ENCODE results near the gene CAMK1D.

CAMK1D gene

DNA sequence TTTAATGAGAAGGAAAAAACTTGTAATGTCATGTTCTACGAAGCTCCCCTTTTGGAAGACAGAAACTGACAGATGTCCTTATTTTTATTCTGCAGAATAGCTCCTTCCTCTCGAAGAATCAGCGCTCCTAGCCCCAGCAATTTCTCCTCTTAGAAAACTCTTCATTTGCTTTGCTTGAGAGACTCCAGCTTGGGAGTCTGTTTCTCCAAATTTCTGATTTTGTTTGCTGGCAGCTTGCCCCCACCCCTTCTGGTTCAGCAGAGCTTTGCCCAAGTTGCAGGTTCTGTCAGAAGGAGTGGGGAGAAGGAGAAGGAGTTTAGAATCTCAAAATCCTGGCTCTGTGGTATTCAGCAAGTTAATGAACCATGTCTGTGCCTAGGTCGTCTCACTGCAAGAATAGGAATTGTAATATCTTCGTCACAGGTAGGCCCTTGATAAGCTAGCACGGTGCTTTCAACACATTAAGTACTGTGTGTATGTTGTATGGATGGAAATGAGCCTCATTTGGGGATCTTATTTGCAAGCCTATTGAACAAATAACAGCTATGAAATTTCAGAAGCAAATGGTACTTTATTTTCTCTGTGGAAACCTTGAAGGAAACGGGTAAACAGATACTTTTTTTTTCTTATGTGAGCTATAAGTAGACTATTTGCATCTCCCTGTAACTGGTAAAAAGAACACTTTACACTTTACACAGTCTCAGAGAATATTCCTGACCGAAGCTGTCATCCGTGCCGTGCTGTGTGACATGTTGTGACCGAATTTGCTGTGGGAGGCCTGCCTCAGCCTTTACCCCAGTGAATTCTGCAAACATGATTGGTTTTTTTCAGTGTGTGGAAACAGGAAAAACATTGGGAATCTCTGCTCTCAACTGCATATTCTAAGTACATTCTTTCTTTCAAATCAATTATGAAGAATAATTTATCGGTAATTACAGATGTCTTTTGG lies 290.9 kb downstream of the CAMK1D start:
- no peak for TF ChIP-seq GATA2 (IDR thresholded peaks at IDR 0.05; ENCODE audit: low read depth, low read length)
- TF ChIP-seq GATA3 (IDR thresholded peaks at IDR 0.05; ENCODE audit: low read depth, low read length): no peak

DNA sequence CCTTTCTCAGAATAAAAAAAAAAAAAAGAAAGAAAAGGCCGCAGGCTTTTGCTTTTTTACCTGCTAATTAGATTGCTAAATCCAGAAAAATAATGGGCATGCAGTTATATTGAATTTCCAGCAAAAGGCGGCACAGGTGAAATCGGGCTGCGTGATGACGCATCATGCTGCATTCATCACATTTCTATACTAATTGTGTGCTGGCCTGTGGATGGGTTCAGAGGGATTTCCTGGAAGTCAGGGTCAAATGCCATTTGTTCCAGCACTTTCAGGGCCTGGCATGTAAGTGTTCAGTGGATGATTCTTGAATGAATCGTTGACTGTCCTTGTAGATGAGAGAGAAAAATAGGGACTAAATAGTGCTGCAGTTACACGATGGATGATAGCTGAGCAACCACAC lies 292.7 kb downstream of the CAMK1D start:
- TF ChIP-seq GATA3 (IDR thresholded peaks at IDR 0.05; ENCODE audit: low read depth, low read length): no peak
- no peak for TF ChIP-seq GATA2 (IDR thresholded peaks at IDR 0.05; ENCODE audit: low read depth, low read length)

DNA sequence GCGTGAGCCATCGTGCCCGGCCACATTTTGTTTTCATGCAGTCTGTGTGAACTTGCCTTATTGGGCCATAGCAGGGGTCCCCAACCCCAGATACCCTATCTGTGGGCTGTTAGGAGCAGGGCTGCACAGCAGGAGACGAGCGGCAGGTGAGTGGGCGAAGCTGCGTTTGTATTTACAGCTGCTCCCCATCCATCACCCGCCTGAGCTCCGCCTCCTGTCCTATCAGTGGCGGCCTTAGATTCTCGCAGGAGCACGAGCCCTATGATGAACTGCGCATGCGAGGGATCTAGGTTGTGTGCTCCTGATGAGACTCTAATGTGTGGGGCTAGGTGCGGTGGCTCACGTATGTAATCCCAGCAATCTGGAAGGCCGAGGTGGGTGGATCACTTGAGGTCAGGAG lies 293.9 kb downstream of the CAMK1D start:
- TF ChIP-seq GATA3 (IDR thresholded peaks at IDR 0.05; ENCODE audit: low read depth, low read length): no peak
- TF ChIP-seq GATA2 (IDR thresholded peaks at IDR 0.05; ENCODE audit: low read depth, low read length): no peak

DNA sequence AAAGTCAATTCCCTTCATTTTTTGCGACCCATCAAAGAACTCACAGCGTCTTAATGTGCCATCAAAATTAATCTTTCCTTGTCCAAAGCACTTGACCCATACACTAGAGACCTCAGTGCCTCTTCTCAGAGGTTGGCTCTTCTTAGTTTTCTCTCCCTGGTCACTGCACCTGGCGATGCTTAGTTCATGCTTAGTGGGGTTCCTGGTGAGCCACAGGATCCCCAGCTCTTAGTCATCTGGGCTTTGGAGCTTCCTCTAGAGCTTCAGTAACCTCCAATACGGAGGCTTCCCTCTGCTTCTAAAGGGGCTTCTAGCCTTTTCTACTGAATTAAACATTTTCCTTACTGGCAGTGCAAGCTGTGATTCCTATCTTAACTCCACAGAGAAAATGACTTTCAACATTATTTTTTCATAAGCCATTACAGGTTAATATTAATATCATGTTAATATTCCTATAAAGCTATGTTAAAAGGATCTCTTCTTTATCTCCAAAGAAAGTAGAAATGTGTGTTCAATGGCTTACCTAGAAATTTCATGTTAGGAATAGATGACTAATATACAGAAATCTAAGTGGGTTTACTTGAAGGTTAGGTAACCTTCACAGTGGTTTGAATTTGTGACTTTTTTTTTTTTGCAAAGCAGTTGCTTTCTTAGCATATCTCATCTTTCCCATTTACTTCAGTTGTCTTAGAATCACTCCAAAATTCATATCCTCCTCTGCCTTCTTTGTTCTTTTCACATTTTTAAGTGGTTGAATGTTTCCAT lies 295.2 kb downstream of the CAMK1D start:
- TF ChIP-seq GATA3 (IDR thresholded peaks at IDR 0.05; ENCODE audit: low read depth, low read length) (no peak), GATA2 (IDR thresholded peaks at IDR 0.05; ENCODE audit: low read depth, low read length) (no peak)

DNA sequence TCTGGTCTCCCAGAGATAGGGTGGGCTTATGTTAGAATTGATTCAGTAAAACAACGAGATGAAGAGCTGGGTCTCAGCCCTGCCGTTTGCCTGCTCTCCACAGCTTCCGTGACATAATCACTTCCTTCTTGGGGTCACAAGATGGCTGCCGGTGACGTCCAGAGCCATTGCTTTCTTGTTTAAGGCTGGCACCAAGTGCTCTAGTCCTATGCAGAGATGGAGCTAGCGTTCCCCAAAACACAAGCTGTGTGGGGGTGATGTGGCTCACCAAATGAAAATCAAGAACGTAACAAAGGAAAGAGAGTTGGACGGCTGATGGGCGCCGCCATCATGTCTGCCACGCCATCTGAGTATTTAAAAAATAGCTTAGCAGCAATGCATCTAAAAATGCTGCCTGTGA lies 296.1 kb downstream of the CAMK1D start:
- TF ChIP-seq GATA2 (IDR thresholded peaks at IDR 0.05; ENCODE audit: low read depth, low read length): no peak
- no peak for TF ChIP-seq GATA3 (IDR thresholded peaks at IDR 0.05; ENCODE audit: low read depth, low read length)

DNA sequence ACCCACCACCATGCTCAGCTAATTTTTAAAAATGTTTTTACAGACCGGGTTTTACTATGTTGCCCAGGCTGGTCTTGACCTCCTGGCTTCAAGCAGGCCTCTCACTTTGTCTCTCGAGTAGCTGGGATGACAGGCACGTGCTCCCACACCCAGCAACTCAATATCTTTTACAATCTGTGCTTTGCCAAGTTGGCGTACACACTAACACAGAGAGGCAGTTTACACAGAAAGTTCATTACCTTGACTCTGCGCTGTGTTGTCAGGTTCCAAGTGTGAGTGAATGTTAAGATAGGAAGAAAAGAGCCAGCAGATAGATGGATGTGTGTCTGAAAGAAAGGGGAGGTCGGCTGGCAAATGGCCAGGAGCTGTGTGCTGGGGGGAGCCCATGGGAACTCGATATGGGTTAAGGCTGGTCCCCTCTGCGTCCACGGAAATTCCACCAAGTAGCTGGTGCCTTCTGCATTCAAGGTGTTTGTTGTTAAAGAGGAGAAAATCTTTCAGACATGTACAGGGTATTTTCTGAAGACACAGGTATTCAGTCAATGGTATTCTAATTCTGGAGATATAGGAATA lies 299.8 kb downstream of the CAMK1D start:
- TF ChIP-seq GATA2 (IDR thresholded peaks at IDR 0.05; ENCODE audit: low read depth, low read length): no peak
- TF ChIP-seq GATA3 (IDR thresholded peaks at IDR 0.05; ENCODE audit: low read depth, low read length): no peak

DNA sequence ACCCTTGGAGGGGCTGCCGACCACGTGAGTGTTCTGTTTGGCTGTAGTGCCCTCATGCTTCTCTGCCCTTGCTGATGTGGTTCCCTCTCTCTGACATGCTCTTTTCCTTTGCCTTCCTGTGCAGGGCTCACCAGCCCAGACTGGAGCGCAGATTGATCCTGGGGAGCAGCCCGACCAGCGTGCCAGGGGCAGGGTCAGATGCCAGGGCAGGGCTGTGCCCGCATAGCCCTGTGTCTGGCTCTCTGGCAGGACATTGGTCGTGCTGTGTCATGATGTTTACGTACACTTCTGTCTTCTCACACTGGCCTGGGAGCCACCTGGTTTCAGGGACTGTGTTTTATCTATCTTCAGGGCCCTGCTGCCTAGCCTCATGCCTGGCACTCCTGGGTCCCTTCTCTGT lies 300.8 kb downstream of the CAMK1D start:
- no peak for TF ChIP-seq GATA3 (IDR thresholded peaks at IDR 0.05; ENCODE audit: low read depth, low read length)
- TF ChIP-seq GATA2 (IDR thresholded peaks at IDR 0.05; ENCODE audit: low read depth, low read length): no peak

DNA sequence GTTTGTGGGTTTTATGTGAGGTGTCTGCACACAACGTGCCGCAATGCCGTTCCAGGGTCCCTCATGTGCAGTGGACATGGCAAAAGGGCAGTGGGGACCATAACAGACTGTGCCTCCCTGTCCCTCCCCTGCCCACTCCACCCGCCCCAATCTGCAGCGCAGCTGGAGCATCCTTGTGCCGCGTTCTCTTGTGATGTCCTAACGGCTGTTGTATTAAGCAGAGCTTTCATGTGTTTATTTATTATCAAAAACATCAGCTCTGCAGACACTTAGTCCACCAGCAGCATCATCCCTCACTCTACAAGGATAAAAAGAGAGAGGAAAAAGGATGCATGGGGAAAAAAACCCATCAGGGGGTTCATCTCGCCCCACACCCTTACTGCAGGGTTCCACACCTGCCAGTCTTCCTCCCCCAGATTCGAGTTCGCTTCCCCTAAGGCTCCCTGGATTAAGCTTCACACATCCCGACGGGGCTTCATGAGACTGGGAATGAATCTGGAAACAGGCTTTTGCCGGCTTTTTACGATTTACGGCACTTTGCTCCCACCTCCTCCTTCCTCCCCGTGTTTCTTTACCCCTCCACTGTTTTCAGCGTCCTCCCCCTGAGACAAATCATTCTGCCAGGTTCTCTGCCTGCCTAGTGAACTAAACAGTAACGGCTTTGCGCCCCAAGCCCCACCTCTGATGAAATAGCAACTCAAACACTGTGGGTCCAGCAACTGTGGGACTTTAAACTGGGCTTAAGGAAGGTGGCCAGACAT lies 301.4 kb downstream of the CAMK1D start:
- TF ChIP-seq GATA2 (IDR thresholded peaks at IDR 0.05; ENCODE audit: low read depth, low read length): no peak
- TF ChIP-seq GATA3 (IDR thresholded peaks at IDR 0.05; ENCODE audit: low read depth, low read length): no peak

DNA sequence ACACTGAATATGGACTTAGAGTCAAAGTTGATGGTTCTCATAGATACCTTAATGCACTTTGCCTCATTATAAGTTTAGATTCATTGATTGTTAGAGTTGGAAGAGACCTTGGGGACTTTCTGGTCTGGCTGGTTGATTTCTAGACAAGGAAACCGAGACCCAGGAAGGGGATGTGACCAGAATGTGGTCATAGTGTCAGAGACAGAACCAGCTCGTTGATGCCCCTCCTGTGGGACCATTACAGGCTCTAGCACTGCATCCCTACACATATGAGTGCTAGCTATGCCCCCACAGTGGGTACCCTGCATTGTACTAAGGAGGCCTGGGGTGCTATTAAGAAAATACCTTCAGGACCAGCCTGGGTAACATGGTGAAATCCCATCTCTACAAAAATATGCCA lies 306.6 kb downstream of the CAMK1D start:
- TF ChIP-seq GATA3 (IDR thresholded peaks at IDR 0.05; ENCODE audit: low read depth, low read length) (no peak), GATA2 (IDR thresholded peaks at IDR 0.05; ENCODE audit: low read depth, low read length) (no peak)

DNA sequence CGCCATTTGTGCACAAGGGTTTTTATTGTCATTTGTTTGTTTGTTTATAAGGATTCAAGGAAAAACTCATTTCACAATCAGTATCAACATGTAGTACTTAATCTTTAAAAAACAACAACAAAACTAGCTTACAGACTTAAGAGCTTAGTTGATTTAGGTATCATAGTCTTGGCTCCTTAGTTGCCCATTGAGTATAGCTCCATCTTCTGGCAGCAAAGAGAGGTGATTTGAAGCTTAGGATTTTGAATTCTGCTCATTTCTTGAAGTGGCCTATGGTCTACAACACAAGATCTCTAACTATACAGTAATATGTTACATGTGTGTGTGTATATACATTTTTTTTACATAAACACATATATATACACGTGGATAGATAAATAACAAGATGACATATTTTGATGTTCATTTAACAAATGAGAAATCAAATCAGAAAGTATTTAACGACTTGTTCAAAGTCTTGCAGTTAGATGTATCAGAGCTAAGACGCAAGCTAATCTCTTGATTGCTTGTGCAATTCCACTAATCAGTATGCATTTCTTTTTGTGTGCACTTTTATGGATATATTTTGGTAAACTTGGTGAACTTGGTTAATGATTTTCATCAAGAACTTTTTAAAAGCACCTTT lies 307.3 kb downstream of the CAMK1D start:
- TF ChIP-seq GATA2 (IDR thresholded peaks at IDR 0.05; ENCODE audit: low read depth, low read length) (no peak), GATA3 (IDR thresholded peaks at IDR 0.05; ENCODE audit: low read depth, low read length) (no peak)

DNA sequence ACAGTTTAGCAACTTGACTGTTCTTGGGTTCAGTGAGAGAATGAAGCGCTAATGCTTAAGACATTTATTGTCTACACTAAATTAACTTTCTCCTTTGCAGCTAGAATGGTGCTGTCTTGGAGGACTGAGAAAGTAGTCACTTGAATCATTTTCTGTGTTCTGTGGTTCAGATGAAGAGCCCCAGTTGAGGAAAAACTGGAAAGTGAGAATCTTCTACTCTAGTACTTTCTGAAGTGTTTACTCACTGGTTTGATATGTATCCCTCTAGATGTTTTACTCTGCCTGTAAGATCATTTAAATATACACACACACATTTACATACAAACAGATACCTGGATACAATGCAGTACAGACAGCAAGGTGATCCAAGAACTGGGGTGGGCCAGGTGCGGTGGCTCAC lies 308.1 kb downstream of the CAMK1D start:
- TF ChIP-seq GATA2 (IDR thresholded peaks at IDR 0.05; ENCODE audit: low read depth, low read length) (no peak), GATA3 (IDR thresholded peaks at IDR 0.05; ENCODE audit: low read depth, low read length) (no peak)

DNA sequence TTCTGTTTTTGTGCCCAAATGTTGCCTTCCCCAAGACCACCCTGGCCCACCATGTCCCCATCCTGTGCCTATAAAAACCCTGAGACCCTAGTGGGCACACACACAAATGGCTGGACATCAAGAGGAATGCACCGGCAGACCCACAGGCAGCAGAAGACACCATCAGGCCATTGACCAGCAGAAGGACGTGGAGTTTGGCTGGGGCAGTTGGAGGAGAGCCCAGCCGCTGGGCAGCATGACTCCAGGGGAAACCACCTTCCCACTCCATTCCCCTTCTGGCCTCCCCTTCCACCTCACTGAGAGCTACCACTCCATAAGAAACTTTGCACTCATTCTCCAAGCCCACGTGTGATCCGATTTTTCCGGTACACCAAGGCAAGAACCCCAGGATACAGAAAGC lies 309.2 kb downstream of the CAMK1D start:
- TF ChIP-seq GATA2 (IDR thresholded peaks at IDR 0.05; ENCODE audit: low read depth, low read length) (no peak), GATA3 (IDR thresholded peaks at IDR 0.05; ENCODE audit: low read depth, low read length) (no peak)

DNA sequence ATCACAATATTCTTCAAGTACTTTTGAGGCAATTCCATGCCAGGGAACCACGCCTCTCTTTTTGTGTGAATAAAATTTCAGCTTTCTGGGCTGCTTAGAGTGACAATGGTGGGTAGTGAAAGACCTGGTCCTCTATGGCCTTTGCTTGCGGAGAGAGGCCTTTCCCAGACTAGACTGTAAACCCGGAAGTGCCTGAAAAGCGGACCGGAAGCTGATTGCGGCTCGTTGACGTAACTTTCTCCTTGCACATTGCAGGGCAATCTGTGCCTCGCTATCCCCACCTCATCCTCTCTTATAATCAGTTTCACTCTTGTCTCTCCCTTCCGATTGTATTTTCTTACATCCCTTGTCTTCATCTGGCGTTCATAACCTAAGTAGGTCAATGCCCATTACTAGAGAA lies 310.4 kb downstream of the CAMK1D start:
- no peak for TF ChIP-seq GATA2 (IDR thresholded peaks at IDR 0.05; ENCODE audit: low read depth, low read length)
- TF ChIP-seq GATA3 (IDR thresholded peaks at IDR 0.05; ENCODE audit: low read depth, low read length): no peak
